Myocyte (in vitro differentiated cells): ENCODE measurements around the gene MMP24. TPM values are rescaled to one million over a fixed set of nuclear protein-coding genes. Genes with fewer than 3 reads are reported as not detected.
"Not testable (repeated sequence)": the region's sequence is repeated elsewhere in the genome, so short reads cannot be mapped to it uniquely, and the experiment has no call there.

Source experiments
- DNase-seq: peaks from one replicate; pipeline ENCODE4 v3.0.0-alpha.2; 2012; ENCODE audit warnings: low read depth
- total RNA-seq: library from RNA; depleted of rRNA; stranded (reverse); fragments of >200 nt; gene quantifications from 2 replicates; pipeline ENCODE4 v1.2.3, GENCODE V29; 2014

MMP24 gene
- total RNA-seq, 1 donor from 2014 or later: 0.29 TPM

- no peak for DNase-seq
These were observed 28.0 kb downstream of the MMP24 start for GRCh38 chr20:35254448-35254999.

DNA sequence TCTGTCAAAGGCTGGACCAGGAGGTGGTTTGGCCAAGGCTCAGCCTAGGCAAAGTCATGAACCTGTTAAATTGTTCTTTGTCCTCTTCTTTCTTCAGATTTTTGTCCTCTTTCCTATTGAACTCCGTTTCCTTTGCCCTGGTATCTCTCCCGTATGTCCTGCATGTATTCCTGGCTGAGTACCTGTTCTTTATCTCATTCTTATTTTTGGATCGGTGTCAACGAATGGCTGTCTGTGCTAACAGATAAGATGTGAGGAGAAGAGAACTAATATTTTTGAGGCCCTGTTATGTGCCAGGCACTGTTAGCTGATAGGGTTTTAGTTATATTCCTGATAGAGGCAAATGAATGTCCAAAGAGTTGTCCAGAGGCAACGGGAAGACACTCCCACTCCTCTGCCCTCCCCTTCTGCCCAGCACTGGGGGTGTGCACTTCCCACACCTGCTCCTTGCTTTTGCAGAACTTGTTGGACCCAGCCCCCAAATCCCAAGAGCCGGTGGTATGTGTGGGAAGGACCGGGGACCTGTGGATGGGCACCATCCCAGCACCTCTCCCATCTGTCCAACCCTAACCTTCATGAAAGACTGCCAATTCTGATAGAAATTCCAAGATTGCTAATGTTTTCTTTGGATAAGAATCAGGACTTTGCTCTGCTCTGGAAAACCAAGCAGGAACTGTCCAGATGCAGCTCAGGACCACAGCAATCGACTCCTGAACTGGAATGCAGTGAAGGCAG is 30.9 kb downstream of the MMP24 start:
- no peak for DNase-seq

GRCh38 chr20:35260426-35260825 is 33.9 kb downstream of the MMP24 start:
- DNase-seq: no peak

DNA sequence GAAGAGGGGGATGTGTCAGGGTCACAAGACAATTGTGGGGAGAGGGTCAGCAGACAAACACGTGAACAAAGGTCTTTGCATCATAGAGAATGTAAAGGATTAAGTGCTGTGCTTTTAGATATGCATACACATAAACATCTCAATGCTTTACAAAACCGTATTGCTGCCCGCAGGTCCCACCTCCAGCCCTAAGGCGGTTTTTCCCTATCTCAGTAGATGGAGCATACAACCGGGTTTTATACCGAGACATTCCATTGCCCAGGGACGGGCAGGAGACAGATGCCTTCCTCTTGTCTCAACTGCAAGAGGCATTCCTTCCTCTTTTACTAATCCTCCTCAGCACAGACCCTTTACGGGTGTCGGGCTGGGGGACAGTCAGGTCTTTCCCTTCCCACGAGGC is 35.8 kb downstream of the MMP24 start:
- not testable (repeated sequence) for DNase-seq

- not testable (repeated sequence) for DNase-seq
These were observed 36.4 kb downstream of the MMP24 start for GRCh38 chr20:35262731-35263531.

DNA sequence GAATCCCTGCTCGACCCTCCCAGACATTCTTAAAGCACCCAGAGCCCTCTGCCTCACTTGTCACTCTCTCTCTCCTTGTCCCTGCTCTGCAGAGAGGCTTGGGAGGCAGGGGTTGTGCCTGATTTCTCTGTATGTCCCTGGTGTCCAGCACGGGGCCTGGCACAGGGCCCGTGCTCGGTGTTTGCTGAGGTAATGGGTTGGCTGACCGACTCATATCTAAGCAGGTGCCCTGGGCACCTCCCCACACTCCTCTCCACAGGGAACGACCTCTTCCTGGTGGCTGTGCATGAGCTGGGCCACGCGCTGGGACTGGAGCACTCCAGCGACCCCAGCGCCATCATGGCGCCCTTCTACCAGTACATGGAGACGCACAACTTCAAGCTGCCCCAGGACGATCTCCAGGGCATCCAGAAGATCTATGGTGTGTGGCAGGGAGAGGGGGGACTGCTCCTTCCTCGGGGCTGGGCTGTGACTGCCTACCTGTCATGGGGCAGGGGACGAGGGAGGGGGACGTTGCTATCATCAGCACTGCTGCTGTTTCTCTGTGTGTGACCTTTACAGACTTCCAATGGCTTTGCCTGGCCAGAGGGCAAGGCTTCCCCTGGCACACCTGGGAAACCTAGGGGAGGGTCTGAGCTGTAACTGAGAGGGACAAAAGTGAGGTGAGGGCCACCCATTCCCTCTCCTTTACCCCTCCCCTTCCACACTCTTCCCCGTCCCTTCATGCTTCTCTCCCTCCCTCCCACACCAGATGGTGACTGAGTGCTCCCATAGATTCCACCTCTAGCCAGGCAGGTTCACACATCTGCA is 37.2 kb downstream of the MMP24 start:
- no peak for DNase-seq

- no peak for DNase-seq
These were observed 38.3 kb downstream of the MMP24 start for GRCh38 chr20:35264755-35265154.

DNA sequence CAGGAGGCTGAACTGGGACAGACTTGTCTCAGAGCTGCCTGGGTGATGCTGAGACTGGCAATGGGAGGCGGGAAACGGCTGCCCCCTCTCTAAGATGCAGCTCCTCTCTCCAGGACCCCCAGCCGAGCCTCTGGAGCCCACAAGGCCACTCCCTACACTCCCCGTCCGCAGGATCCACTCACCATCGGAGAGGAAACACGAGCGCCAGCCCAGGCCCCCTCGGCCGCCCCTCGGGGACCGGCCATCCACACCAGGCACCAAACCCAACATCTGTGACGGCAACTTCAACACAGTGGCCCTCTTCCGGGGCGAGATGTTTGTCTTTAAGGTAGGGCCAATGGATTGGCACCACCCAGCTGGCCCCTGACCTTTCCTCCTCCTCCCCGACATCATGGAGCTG is 40.6 kb downstream of the MMP24 start:
- no peak for DNase-seq

DNA sequence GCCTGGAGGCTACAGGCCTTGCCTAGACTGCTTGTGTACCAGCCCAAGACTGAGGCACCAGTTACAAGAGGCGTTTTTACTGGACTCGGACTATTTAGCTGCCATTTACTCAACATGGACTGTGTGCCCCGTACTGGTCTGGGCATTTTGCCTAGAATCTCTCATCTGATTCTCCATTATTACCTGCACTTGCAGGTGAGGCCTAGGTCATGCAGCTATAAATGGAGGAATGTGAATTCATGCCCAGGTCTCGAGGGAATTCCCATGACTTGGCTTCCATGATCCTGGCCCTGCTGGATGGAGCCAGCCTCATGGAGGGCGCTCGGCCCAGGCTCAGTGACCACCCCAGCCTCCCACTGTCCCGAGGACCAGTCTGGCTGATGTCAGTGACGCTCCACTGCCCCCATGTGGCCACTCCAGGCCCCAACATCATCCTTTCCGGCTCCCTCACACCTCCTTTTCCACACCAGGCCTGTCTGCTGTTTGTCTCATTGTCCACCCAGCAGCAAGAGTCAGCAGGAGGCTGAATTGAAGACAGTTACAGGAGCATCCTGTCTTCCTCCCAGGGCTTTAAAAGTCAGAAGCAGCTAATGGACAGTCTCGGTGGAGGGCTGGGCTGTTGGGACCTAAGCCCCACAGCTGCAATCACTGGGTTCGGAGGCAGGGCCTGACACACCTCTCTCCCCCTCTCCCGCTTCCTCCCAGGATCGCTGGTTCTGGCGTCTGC is 42.7 kb downstream of the MMP24 start:
- peak; percentile 58 for DNase-seq

GRCh38 chr20:35270021-35270902 is 43.8 kb downstream of the MMP24 start:
- no peak for DNase-seq

- DNase-seq: peak; percentile 30
These were observed 44.8 kb downstream of the MMP24 start for GRCh38 chr20:35271073-35271882.

GRCh38 chr20:35271904-35272303 is 45.4 kb downstream of the MMP24 start:
- no peak for DNase-seq

DNA sequence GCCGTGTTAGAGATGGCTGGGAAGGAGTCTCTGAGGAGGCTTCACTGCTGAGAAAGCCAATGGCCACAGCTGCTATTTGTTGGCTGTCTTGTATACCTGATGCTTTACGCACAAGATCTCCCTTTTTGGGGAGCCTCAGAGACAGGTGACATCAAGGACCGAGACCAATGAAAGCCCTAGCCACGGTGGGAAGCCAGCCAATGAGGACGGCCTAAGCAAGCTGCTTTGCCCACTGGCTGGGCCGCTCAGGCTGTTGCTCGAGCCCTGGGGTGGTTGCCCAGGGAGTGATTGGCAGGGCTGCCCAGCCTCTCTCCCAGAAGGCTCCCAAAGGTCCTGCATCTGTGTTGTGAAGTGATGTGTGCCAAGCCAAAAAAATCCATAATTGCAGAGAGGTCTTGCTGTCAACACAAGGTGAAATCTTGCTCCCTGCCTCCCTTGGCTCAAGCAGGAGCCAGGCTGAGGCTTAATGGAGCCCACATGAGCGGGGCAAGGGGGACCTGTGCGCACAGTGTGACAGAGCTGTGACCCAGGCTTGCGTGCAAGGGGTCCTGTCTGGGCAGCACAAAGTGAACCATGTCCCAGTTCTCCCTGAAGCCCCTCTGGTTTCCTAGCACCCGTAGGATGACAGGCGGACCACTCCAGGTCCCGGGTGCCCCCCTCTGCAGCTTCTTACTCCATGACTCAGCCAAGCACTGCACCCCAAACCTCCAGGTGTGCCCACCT is 47.1 kb downstream of the MMP24 start:
- peak; percentile 54 for DNase-seq

- DNase-seq: peak; percentile 60
These were observed 47.9 kb downstream of the MMP24 start for GRCh38 chr20:35274172-35275092.

DNA sequence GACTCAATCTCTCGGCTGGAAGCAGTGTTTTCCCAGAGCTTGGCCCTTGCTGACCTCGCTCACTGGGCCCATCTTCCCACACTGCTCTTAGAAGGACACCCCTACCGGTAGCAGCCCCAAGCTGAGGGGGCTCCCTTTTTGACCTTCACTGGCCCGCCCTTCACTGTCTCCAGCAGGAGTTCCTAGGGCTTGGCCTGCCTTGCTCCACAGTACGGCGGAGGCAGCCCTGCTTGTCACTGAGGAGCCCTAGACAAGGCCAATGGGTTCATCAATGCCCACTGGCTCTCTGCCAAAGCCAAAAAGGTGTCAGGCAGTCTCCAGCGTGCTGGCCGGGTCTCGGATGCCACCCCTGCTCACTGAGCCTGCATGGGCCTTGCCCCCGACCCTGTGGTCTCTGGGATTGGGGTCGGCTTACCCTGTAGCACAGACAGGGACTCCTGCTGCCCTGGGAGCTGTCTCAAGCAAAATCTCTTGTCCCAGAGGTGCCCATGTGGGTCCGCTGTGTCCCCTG is 49.3 kb downstream of the MMP24 start:
- no peak for DNase-seq

GRCh38 chr20:35276408-35276807 is 49.9 kb downstream of the MMP24 start:
- no peak for DNase-seq

DNA sequence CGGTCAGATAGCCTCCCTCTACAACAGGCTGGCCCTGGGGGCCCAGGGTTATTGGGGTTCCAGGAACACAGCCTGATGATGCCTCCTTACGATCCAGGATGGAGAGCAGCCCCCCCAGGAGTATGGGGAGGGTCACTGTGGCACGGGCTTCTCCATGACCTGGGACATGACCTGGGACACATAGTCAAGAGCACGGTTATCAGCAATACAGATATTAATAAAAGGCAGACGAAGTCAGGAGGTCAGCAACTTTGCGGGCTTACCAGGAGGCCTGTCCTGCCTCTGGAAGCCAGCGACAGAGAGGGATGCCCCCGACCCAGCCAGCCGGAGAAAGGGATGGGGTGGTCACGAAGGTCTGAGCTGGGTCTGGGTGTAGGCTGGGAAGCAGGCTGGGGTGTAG is 50.6 kb downstream of the MMP24 start:
- DNase-seq: no peak
